Measurements from ENCODE around the gene FAM83E.

- no peak for TF ChIP-seq EZH2 (IDR thresholded peaks at IDR 0.05; ENCODE audit: low read depth, low read length, severe bottlenecking)
- TF ChIP-seq RBBP5 (IDR thresholded peaks at IDR 0.05; ENCODE audit: borderline replicate concordance, low read depth, low read length) = no peak; the same call in 1 of the 2 replicates
- 0 out of 2 replicates have a peak, but pooled peaks have one; percentile 1 for TF ChIP-seq SP1 (IDR thresholded peaks at IDR 0.05; ENCODE audit: low read depth, low read length)
- no peak for TF ChIP-seq TAF1 (IDR thresholded peaks at IDR 0.05; ENCODE audit: low read depth, low read length)
Measured at GRCh38 chr19:48646001-48646721, 31.3 kb upstream of the FAM83E start, which contains the start of gene CA11.
